Upper lobe of left lung (tissue), 6 donors: ENCODE measurements around the gene LRP1B. TPM values are rescaled to one million over a fixed set of nuclear protein-coding genes. Genes with fewer than 3 reads are reported as not detected.

Experiments used
- ATAC-seq, 2 donors: fragments of 200-7000 bp; cut with Tn5 transposase; one replicate each; pipeline ENCODE4 v1.9.1; 2022; ENCODE audit warnings: mild to moderate bottlenecking in 2 of 2, moderate library complexity in 2 of 2; ENCODE audit not compliant: low FRiP score in 2 of 2
- DNase-seq, 2 donors: peaks; one replicate each; pipeline ENCODE4 v3.0.0-alpha.2; 2019 to 2020
- H3K27ac ChIP-seq, 4 donors: fragments of 200-600 bp; sonication (generic); one replicate each; pipeline ENCODE4 v1.5.1; 2016 to 2019
- H3K27me3 ChIP-seq, 4 donors: fragments of 200-600 bp; sonication (generic); one replicate each; pipeline ENCODE4 v1.5.1; 2017 to 2019
- H3K36me3 ChIP-seq, 4 donors: fragments of 200-600 bp; sonication (generic); one replicate each; pipeline ENCODE4 v1.5.1; 2016 to 2019
- H3K4me1 ChIP-seq, 4 donors: fragments of 200-600 bp; sonication (generic); one replicate each; pipeline ENCODE4 v1.5.1; 2018 to 2019
- H3K4me3 ChIP-seq, 4 donors: fragments of 200-600 bp; sonication (generic); one replicate each; pipeline ENCODE4 v1.5.1; 2017 to 2019; ENCODE audit warnings: mild to moderate bottlenecking in 2 of 4, moderate library complexity in 1 of 4
- H3K9me3 ChIP-seq, 4 donors: fragments of 200-600 bp; sonication (generic); one replicate each; pipeline ENCODE4 v1.5.1; 2018 to 2019
- EP300 ChIP-seq, 4 donors: sonication (generic); formaldehyde crosslinking; IDR thresholded peaks; one replicate each; pipeline ENCODE4 v1.5.1; 2017; ENCODE audit warnings: antibody characterized with exemption in 4 of 4, control low read depth in 2 of 4
- POLR2A ChIP-seq, 4 donors: fragments of 450-650 bp; IDR thresholded peaks; one replicate each; pipeline ENCODE4 v1.5.1; 2016 to 2017; ENCODE audit warnings: antibody characterized with exemption in 4 of 4, mild to moderate bottlenecking in 2 of 4
- POLR2AphosphoS5 ChIP-seq, 2 donors: sonication (generic); formaldehyde crosslinking; IDR thresholded peaks; one replicate each; pipeline ENCODE4 v1.5.1; 2017; ENCODE audit warnings: antibody characterized with exemption in 2 of 2
- WGBS, 2 donors: methylation state at CpG; one replicate each; pipeline ENCODE4 v1.1.5; 2017 to 2018; 5-methylcytosine and 5-hydroxymethylcytosine counted together
- total RNA-seq, 6 donors: library from RNA; depleted of rRNA in 4 of 6; stranded (reverse); fragments of >200 nt in 4 of 6; gene quantifications; one replicate each; pipeline versions ENCODE4 v1.1.0 to v1.2.1, GENCODE V29; 2016 to 2021
- TF ChIP-seq, protein P1 (sequence below), 6 experiments: fragments of 450-650 bp in 4 of 6; fragments of 200-600 bp in 2 of 6; sonication (generic) in 2 of 6; IDR thresholded peaks; one replicate each; pipeline ENCODE4 v1.5.1; 2016 to 2019; ENCODE audit warnings: antibody characterized with exemption in 6 of 6
- donor health status: DM: no; HTN: no; CAD: no; lungs with moderate emphysema.
- donor health status: DM: no; HTN: yes; CAD: no; lungs with severe emphysema.

The LRP1B gene
- total RNA-seq, 6 donors from 2014 or later: under 0.01 to 0.46 (median 0.11) TPM

DNA sequence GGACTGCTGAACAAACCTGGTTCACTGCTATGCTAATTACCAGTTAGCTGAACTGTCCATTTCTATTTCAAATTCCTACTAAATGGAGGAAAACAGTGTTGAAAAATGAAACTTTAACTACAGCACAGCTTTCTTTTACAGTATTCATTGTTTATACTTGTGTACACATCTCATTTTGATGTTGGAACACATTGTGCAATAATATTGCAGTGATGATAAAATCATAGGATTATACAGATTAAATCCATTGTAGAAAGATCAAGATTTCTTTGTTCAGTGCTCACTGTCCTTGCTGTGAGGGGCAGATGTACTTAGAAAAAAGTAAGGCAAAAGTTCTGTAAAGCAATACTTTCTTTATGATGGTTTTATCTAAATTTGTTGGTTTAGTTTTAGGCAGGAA, 1055.1 kb downstream of the LRP1B start:
- no peaks in the 10 kb centered on the region for H3K27me3 ChIP-seq
- DNase-seq: no peak
- no peak for TF ChIP-seq POLR2AphosphoS5 (IDR thresholded peaks at IDR 0.05)
- TF ChIP-seq, protein P1, sequence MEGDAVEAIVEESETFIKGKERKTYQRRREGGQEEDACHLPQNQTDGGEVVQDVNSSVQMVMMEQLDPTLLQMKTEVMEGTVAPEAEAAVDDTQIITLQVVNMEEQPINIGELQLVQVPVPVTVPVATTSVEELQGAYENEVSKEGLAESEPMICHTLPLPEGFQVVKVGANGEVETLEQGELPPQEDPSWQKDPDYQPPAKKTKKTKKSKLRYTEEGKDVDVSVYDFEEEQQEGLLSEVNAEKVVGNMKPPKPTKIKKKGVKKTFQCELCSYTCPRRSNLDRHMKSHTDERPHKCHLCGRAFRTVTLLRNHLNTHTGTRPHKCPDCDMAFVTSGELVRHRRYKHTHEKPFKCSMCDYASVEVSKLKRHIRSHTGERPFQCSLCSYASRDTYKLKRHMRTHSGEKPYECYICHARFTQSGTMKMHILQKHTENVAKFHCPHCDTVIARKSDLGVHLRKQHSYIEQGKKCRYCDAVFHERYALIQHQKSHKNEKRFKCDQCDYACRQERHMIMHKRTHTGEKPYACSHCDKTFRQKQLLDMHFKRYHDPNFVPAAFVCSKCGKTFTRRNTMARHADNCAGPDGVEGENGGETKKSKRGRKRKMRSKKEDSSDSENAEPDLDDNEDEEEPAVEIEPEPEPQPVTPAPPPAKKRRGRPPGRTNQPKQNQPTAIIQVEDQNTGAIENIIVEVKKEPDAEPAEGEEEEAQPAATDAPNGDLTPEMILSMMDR (IDR thresholded peaks at IDR 0.05): no peak
- no peak for TF ChIP-seq EP300 (IDR thresholded peaks at IDR 0.05)
- TF ChIP-seq POLR2A (IDR thresholded peaks at IDR 0.05): no peak
- H3K27ac ChIP-seq: no peak overlapping the region
- no peak overlapping the region for H3K4me3 ChIP-seq
- no peak for ATAC-seq
- H3K9me3 ChIP-seq: no peaks in the 10 kb centered on the region
- H3K4me1 ChIP-seq: no peaks in the 10 kb centered on the region
- H3K36me3 ChIP-seq: no peaks in the 10 kb centered on the region

DNA sequence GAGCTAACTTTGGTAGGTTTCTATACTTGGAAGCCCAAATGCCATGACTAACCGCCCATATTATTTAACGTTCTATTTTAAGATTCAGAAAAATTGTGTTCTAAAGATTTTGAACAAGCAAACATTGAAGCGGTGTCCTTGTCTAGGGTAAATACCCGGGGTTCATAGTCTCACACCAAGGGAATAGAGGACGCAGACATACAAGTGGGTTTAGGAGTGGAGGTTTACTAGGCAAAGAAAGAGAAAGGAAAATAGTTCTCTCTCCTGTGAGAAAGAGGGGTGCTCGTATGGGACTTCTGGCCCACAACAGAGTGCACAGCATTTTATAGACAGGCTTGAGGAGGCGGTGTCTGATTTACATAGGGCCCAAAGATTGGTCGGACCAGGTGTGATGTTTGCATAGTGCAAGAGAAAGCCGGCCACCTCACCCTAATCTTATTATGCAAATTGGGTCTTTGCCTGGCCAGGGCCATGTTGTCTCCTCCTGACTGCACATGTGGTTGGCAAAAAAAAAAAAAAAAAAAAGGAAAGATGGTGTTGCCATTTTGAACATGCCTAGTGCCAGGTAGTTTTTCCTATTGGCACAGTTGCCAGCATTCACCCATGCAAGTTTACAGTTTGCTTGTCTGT, 1062.6 kb downstream of the LRP1B start:
- H3K4me3 ChIP-seq: no peak overlapping the region
- DNase-seq (no peak), ATAC-seq (no peak)
- H3K9me3 ChIP-seq: no peaks in the 10 kb centered on the region
- TF ChIP-seq EP300 (IDR thresholded peaks at IDR 0.05) (no peak), POLR2AphosphoS5 (IDR thresholded peaks at IDR 0.05) (no peak), POLR2A (IDR thresholded peaks at IDR 0.05) (no peak)
- TF ChIP-seq, protein P1 (IDR thresholded peaks at IDR 0.05): no peak
- no peaks in the 10 kb centered on the region for H3K4me1 ChIP-seq
- no peak overlapping the region for H3K27ac ChIP-seq
- H3K36me3 ChIP-seq: no peaks in the 10 kb centered on the region
- no peaks in the 10 kb centered on the region for H3K27me3 ChIP-seq
- WGBS, 2 donors: 90 to 95% methylated on average over 9 of the region's 9 CpGs

DNA sequence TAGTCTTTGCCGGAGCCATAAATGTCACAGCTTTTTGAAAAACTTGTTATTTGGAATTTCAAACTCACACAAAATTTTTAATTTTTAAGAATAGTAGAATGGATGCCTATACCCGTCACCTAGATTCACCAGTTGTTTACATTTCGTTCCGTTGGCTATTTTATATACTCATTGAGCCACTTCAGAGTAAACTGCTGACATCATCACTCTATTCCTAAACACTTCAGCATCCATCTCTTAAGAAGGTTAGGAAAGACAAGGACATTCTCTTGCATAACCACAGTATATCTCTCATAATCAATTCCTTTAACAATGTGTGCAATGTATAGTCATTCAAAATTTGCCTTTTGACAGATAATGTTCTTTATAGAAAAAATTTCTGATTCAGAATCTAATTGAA, 1065.8 kb downstream of the LRP1B start:
- DNase-seq (no peak), ATAC-seq (no peak)
- H3K4me3 ChIP-seq: no peak overlapping the region
- WGBS, 2 donors: 63 to 77% methylated on average over 4 of the region's 4 CpGs
- H3K4me1 ChIP-seq: no peaks in the 10 kb centered on the region
- H3K27me3 ChIP-seq: no peaks in the 10 kb centered on the region
- H3K27ac ChIP-seq: no peak overlapping the region
- H3K36me3 ChIP-seq: no peaks in the 10 kb centered on the region
- no peaks in the 10 kb centered on the region for H3K9me3 ChIP-seq
- TF ChIP-seq POLR2AphosphoS5 (IDR thresholded peaks at IDR 0.05) (no peak), EP300 (IDR thresholded peaks at IDR 0.05) (no peak), POLR2A (IDR thresholded peaks at IDR 0.05) (no peak)
- TF ChIP-seq, protein P1 (IDR thresholded peaks at IDR 0.05): no peak

DNA sequence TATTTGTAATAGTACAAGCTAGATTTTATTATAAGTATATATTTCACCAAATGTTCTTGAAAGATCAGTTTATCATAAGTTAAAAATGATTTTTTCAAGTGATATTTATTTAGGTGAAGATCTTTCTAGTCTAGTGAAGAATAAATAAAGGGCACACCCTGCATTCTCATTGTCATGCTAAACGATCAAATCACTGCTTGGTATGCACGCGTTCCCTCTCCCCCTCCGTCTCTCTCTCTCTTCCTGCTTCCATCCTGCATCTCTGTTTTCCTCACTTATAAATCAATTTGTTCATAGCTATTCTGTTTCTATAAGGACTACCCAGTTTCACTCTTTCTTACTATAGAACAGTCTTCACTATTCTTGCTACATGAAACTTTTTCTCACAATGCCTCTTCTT, 1067.4 kb downstream of the LRP1B start:
- H3K9me3 ChIP-seq: no peaks in the 10 kb centered on the region
- no peak overlapping the region for H3K27ac ChIP-seq
- ATAC-seq (no peak), DNase-seq (no peak)
- TF ChIP-seq, protein P1 (IDR thresholded peaks at IDR 0.05): no peak
- TF ChIP-seq EP300 (IDR thresholded peaks at IDR 0.05) (no peak), POLR2A (IDR thresholded peaks at IDR 0.05) (no peak), POLR2AphosphoS5 (IDR thresholded peaks at IDR 0.05) (no peak)
- no peaks in the 10 kb centered on the region for H3K36me3 ChIP-seq
- no peaks in the 10 kb centered on the region for H3K4me1 ChIP-seq
- no peaks in the 10 kb centered on the region for H3K27me3 ChIP-seq
- WGBS, 2 donors: 64 to 76% methylated on average over 4 of the region's 4 CpGs
- no peak overlapping the region for H3K4me3 ChIP-seq

DNA sequence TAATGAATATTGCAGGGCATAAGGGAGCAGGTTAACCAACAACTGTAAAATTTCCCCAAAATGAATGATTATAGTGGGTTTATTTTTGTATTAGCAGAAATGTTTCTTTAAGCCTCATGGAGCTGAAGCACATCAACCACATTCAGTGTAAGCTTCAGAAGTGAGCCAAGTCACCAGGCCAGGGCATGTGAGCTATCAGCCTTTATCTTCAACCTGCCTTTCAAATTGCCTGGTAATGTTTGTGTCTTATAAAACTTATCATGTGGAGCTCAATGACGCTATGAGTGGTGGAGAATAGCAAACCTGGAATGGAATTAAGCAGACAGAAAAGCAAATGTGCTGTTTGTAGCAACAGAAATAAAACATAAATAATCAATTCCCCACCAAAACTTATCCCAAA, 1068.4 kb downstream of the LRP1B start:
- DNase-seq: no peak
- WGBS, 2 donors: 36 to 68% methylated on average over 1 of the region's 1 CpG

More for the DNA sequence above, 1068.4 kb downstream of the LRP1B start:
- ATAC-seq: no peak
- Histone ChIP-seq H3K27ac (no peak overlapping the region), H3K27me3 (no peaks in the 10 kb centered on the region), H3K4me1 (no peaks in the 10 kb centered on the region), H3K9me3 (no peaks in the 10 kb centered on the region), H3K36me3 (no peaks in the 10 kb centered on the region), H3K4me3 (no peak overlapping the region)
- TF ChIP-seq, protein P1 (IDR thresholded peaks at IDR 0.05): no peak
- TF ChIP-seq EP300 (IDR thresholded peaks at IDR 0.05) (no peak), POLR2AphosphoS5 (IDR thresholded peaks at IDR 0.05) (no peak), POLR2A (IDR thresholded peaks at IDR 0.05) (no peak)
